Stimulated activated effector memory CD8-positive, alpha-beta T cell treated with anti-CD3 and anti-CD28 coated beads, Interleukin-12 subunit alpha, Interleukin-12 subunit beta, amount 100 ng/mL, for 72 hours (primary cell): ENCODE results near the gene MRPL57.
"Not testable (repeated sequence)": the region's sequence is repeated elsewhere in the genome, so short reads cannot be mapped to it uniquely, and the experiment has no call there.

Experiments used
- ATAC-seq: fragments of 150-1000 bp; cut with Tn5 transposase; 2 replicates; pipeline ENCODE4 v1.10.0; 2021
- DNase-seq, 2 donors: peaks; one replicate each; pipeline ENCODE4 v3.0.0; 2021 to 2022; ENCODE audit warnings: low spot score in 2 of 2
- H3K27ac Mint-ChIP-seq: one replicate; pipeline ENCODE4 v1.8.0; 2022; ENCODE audit warnings: mild to moderate bottlenecking, mixed read lengths
- H3K36me3 Mint-ChIP-seq: one replicate; pipeline ENCODE4 v1.8.0; 2022; ENCODE audit warnings: mild to moderate bottlenecking, mixed read lengths
- H3K4me1 Mint-ChIP-seq: one replicate; pipeline ENCODE4 v1.8.0; 2022; ENCODE audit warnings: mixed read lengths
- H3K4me3 Mint-ChIP-seq: one replicate; pipeline ENCODE4 v1.8.0; 2022; ENCODE audit warnings: mild to moderate bottlenecking, mixed read lengths
- H3K9me3 Mint-ChIP-seq: one replicate; pipeline ENCODE4 v1.8.0; 2022; ENCODE audit warnings: mixed read lengths

Gene MRPL57

DNA sequence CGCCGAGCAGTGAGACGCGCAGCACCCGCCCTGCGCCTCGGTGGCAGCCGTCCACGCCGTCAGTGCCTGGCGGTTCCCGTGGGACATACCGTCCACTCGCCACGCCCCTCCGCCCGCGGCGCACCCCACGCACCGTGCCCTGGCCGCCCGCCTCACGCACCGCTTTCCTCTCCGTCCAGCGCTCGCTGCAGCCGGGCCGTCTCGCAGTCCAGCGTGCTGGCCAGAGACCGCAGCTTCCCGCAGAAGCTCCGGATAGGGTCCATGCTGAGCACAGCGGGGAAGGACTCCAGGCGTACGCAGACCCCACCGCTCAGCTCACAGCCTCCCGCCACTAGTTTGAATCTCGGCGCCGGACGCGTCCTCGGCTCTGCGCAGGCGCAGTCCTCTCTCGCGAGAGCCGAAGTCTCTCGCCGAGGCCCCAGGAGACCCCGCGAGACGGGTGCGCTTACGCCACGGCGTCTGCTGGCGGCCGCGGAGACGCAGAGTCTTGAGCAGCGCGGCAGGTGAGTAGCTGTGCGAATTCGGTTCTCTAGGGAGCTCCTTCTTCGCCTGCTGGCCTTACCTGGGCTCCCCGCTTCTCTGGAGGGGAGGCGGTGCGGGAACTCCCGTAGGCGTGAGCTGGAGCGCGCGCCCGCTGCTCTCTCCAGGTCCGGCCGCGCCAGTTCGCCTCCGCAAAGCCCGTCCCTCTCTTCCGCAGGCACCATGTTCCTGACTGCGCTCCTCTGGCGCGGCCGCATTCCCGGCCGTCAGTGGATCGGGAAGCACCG lies at the start of gene MRPL57, which contains the start of gene SKA3:
MRPL57 (plus strand) TSS at position 444 of the 767 bp plus-strand sequence; CDS start at position 703, 259 bp downstream.
SKA3 (minus strand) TSS at position 338 of the 767 bp plus-strand sequence; CDS start at position 263, 75 bp downstream.
- H3K4me3 Mint-ChIP-seq, result peak within 1 kb of the TSS; percentile 98
- peak within 1 kb of the TSS; percentile 97 for H3K27ac Mint-ChIP-seq
- peaks cover 31% of the 10 kb centered on the region for H3K36me3 Mint-ChIP-seq
- peak; percentile 97 for ATAC-seq
- peaks cover 13% of the 10 kb centered on the region for H3K4me1 Mint-ChIP-seq
- H3K9me3 Mint-ChIP-seq, result no peaks in the 10 kb centered on the region
- peak; percentile 95 to 97 for DNase-seq

DNA sequence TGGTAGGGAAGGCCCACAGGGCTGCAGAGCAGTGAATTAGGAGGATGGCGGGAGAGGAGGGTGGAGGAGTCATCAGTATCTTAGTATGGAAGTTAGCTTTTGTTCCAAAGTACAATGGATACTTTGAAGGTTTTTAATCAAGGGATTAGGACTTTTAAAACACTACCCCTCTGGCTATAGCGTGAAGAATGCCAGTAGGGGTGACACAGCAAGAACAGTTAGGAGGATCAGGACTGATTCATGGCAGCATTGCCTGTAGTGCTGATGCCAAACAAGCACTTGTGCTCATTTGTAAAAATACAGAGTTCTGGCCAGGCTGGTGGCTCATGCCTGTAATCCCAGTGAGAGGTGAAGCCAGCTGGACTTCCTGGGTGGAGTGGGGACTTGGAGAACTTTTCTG lies 46.3 kb upstream of the MRPL57 start:
- Mint-ChIP-seq H3K4me1 (no peaks in the 10 kb centered on the region), H3K4me3 (no peak overlapping the region), H3K9me3 (no peaks in the 10 kb centered on the region), H3K36me3 (no peaks in the 10 kb centered on the region), H3K27ac (no peak overlapping the region)
- ATAC-seq, result no peak
- DNase-seq, result no peak

- no peak overlapping the region for H3K27ac Mint-ChIP-seq
- H3K9me3 Mint-ChIP-seq, result no peaks in the 10 kb centered on the region
Measured at GRCh38 chr13:21133077-21133476, 43.4 kb upstream of the MRPL57 start.

GRCh38 chr13:21134475-21134874 lies 42.0 kb upstream of the MRPL57 start:
- Mint-ChIP-seq H3K9me3 (no peaks in the 10 kb centered on the region), H3K36me3 (no peaks in the 10 kb centered on the region), H3K4me3 (no peak overlapping the region), H3K27ac (no peak overlapping the region), H3K4me1 (peaks cover 2% of the 10 kb centered on the region)
- ATAC-seq (no peak), DNase-seq (no peak)

More at GRCh38 chr13:21133077-21133476, 43.4 kb upstream of the MRPL57 start:
- no peaks in the 10 kb centered on the region for H3K4me1 Mint-ChIP-seq
- DNase-seq (no peak), ATAC-seq (no peak)
- H3K4me3 Mint-ChIP-seq, result no peak overlapping the region
- H3K36me3 Mint-ChIP-seq, result no peaks in the 10 kb centered on the region

DNA sequence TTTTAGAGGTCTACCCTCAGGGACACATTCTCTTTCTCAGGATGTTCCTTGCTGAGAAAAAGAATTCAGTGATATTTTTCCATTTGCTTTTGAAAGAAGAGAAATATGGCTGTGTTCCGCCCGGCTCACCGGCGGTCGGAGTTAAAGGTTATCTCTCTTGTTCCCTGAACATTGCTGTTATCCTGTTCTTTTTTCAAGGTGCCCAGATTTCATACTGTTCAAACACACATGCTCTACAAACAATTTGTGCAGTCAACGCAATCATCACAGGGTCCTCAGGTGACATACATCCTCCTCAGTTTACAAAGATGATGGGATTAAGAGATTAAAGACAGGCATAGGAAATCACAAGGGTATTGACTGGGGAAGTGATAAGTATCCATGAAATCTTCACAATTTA lies 40.6 kb upstream of the MRPL57 start:
- H3K9me3 Mint-ChIP-seq, DNase-seq, ATAC-seq, H3K4me3 Mint-ChIP-seq, H3K27ac Mint-ChIP-seq: not testable (repeated sequence)
- Mint-ChIP-seq H3K4me1 (peaks cover 14% of the 10 kb centered on the region), H3K36me3 (peaks cover 12% of the 10 kb centered on the region)

GRCh38 chr13:21137696-21138095 lies 38.8 kb upstream of the MRPL57 start:
- H3K27ac Mint-ChIP-seq, result no peak overlapping the region

DNA sequence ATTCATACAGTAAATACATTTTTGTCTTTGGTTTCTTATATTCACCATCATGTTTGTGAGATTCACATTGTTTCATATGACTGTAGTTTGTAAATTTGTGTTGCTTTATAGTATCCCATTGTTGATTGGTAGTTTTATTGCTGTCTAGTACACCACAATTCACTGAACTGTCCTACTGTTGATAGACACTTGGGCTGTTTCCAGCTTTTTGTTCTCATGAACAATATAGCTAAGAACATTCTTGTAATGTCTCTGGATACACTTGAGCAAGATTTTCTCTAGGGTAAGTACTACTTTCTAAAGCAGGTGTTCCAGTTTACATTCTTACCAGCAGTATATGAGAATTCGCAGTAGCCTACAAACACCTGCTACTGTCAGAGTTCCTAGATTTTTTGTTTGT lies 37.9 kb upstream of the MRPL57 start:
- DNase-seq, result no peak
- Mint-ChIP-seq H3K9me3 (no peaks in the 10 kb centered on the region), H3K4me3 (peak overlapping the region; percentile 90), H3K27ac (no peak overlapping the region), H3K4me1 (peaks cover 25% of the 10 kb centered on the region), H3K36me3 (peaks cover 39% of the 10 kb centered on the region)
- ATAC-seq, result no peak

More at GRCh38 chr13:21137696-21138095, 38.8 kb upstream of the MRPL57 start:
- ATAC-seq, result no peak
- no peaks in the 10 kb centered on the region for H3K9me3 Mint-ChIP-seq
- peaks cover 17% of the 10 kb centered on the region for H3K4me1 Mint-ChIP-seq
- DNase-seq, result no peak
- H3K36me3 Mint-ChIP-seq, result peaks cover 31% of the 10 kb centered on the region
- no peak overlapping the region for H3K4me3 Mint-ChIP-seq

DNA sequence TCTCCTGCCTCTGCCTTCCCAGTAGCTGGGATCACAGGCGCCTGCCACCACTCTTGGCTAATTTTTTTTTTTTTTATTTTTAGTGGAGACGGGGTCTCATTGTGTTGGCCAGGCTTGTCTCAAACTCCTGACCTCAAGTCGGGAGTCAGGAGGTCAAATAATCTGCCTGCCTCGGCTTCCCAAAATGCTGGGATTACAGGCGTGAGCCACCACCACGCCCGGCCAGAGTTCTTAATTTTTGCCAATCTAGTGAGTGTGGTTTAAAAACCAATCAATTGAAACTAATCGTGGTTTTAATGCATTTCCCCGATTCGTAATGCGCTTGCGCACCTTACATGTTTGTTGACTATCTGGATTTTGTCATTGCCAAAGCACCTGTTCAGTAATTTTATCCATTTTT lies 37.1 kb upstream of the MRPL57 start:
- no peak for DNase-seq
- peaks cover 48% of the 10 kb centered on the region for H3K36me3 Mint-ChIP-seq
- peaks cover 31% of the 10 kb centered on the region for H3K4me1 Mint-ChIP-seq
- H3K27ac Mint-ChIP-seq, result peak overlapping the region; percentile 97
- ATAC-seq, result no peak
- H3K9me3 Mint-ChIP-seq, result no peaks in the 10 kb centered on the region
- peak overlapping the region; percentile 90 for H3K4me3 Mint-ChIP-seq

DNA sequence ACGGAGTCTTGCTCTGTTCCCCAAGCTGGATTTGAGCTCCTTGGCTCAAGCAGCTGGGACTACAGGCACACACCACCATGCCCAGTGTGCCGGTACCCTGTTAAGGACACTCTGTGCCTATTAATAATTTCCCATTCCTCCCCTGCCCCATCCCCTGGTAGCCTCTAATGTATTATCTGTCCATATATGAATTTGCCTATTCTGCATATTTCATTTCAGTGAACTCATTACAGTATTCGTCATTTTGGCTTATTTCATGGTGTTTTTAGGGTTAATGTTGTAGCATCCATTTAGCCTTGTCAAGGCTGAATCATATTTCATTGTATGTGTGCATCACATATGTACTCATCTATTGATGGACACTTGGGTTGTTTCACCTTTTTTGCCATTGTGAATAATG lies 33.7 kb upstream of the MRPL57 start:
- peak overlapping the region; percentile 90 for H3K4me3 Mint-ChIP-seq
- H3K36me3 Mint-ChIP-seq, result peaks cover 81% of the 10 kb centered on the region
- H3K9me3 Mint-ChIP-seq, result no peaks in the 10 kb centered on the region
- peak overlapping the region; percentile 78 for H3K27ac Mint-ChIP-seq
- DNase-seq (no peak), ATAC-seq (no peak)
- peaks cover 35% of the 10 kb centered on the region for H3K4me1 Mint-ChIP-seq

DNA sequence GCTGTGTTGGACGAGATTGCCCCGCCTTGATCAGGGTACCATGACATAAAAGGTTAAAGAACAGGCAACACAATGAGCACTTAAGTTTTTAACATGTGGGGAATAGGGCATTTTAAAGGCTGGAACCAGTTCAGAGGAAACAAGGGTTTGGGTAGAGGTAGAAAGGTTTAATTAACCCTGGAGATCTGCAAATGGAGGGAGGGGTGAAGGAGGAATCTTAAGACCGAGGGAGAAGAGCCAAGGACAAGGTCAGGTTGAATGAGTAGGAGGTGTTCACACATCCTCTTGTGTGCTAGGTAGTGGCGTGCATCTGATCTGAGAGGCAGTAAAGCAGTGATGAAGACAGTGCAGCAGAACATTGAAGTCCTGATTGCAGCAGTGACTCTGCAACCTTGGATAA lies 28.6 kb upstream of the MRPL57 start:
- Mint-ChIP-seq H3K4me3 (no peak overlapping the region), H3K27ac (peak overlapping the region; percentile 20)
- peak; percentile 39 for ATAC-seq

GRCh38 chr13:21148557-21149258 lies 27.8 kb upstream of the MRPL57 start:
- Mint-ChIP-seq H3K4me3 (no peak overlapping the region), H3K4me1 (peaks cover 9% of the 10 kb centered on the region), H3K27ac (no peak overlapping the region), H3K36me3 (peaks cover 56% of the 10 kb centered on the region), H3K9me3 (no peaks in the 10 kb centered on the region)
- peak; percentile 28 for ATAC-seq
- DNase-seq, result no peak

More for the DNA sequence above, 28.6 kb upstream of the MRPL57 start:
- Mint-ChIP-seq H3K36me3 (peaks cover 65% of the 10 kb centered on the region), H3K9me3 (no peaks in the 10 kb centered on the region), H3K4me1 (peaks cover 17% of the 10 kb centered on the region)
- no peak for DNase-seq

- H3K27ac Mint-ChIP-seq, result no peak overlapping the region
- ATAC-seq, result peak; percentile 51
- H3K9me3 Mint-ChIP-seq, result no peaks in the 10 kb centered on the region
- H3K4me1 Mint-ChIP-seq, result peaks cover 5% of the 10 kb centered on the region
- peaks cover 48% of the 10 kb centered on the region for H3K36me3 Mint-ChIP-seq
- H3K4me3 Mint-ChIP-seq, result no peak overlapping the region
- DNase-seq, result no peak
Measured at GRCh38 chr13:21149568-21149967, 26.9 kb upstream of the MRPL57 start.

GRCh38 chr13:21150013-21150412 lies 26.4 kb upstream of the MRPL57 start:
- Mint-ChIP-seq H3K27ac (no peak overlapping the region), H3K4me3 (no peak overlapping the region), H3K9me3 (no peaks in the 10 kb centered on the region), H3K36me3 (peaks cover 43% of the 10 kb centered on the region), H3K4me1 (peaks cover 5% of the 10 kb centered on the region)
- ATAC-seq, result no peak
- DNase-seq, result no peak

DNA sequence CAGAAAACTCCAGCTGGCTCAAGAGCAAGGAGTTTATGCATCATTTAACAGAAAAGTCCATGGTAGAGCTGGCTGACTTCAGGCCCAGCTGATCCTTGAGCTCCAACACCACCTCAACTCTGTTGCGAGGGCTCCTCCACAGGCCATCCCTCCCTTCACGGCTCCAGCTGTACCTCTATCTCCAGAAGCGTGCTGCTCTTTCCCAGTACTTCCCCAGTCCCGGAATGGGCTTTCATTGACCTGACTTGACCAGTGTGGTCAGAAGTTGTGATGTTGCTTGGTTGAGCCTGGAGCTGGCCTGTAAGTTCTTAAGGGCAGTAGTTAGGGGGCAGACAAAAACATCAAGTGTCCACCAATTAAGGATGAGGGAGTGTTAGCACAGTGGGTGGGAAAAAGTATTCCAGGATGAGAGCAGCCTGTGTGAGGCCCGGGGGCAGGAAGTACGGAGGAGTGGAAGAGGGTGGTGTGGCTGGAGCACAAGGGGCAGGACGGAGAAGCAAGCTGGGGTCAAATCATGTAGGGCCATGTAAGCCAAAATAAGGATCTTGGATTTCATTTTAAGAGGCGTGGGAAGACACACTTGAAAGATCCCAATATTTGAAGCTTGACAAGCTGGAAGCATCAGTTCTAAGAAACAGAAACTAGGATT lies 24.1 kb upstream of the MRPL57 start:
- no peak overlapping the region for H3K27ac Mint-ChIP-seq
- peaks cover 5% of the 10 kb centered on the region for H3K4me1 Mint-ChIP-seq
- no peak overlapping the region for H3K4me3 Mint-ChIP-seq
- no peak for DNase-seq
- no peaks in the 10 kb centered on the region for H3K9me3 Mint-ChIP-seq
- ATAC-seq, result no peak
- H3K36me3 Mint-ChIP-seq, result peaks cover 27% of the 10 kb centered on the region

- Mint-ChIP-seq H3K27ac (no peak overlapping the region), H3K4me3 (no peak overlapping the region), H3K4me1 (no peaks in the 10 kb centered on the region), H3K36me3 (peaks cover 33% of the 10 kb centered on the region), H3K9me3 (no peaks in the 10 kb centered on the region)
- ATAC-seq, result no peak
- DNase-seq, result no peak
Measured at GRCh38 chr13:21164631-21165030, 11.8 kb upstream of the MRPL57 start.
